OCI-LY3 (cell line): ENCODE results near the gene NNMT.

Experiments used
- EZH2phosphoT487 ChIP-seq: fragments of 200-600 bp; shearing (Covaris generic); IDR thresholded peaks from 2 replicates; pipeline ENCODE4 v1.6.1; 2018; ENCODE audit warnings: antibody characterized with exemption, mixed run types, low read depth
- TF ChIP-seq, protein P1 (sequence below): fragments of 200-600, 300-600 bp; sonication (generic); IDR thresholded peaks from 2 replicates; pipeline ENCODE4 v1.5.1; 2014; ENCODE audit warnings: antibody characterized with exemption, low read length, low read depth

DNA sequence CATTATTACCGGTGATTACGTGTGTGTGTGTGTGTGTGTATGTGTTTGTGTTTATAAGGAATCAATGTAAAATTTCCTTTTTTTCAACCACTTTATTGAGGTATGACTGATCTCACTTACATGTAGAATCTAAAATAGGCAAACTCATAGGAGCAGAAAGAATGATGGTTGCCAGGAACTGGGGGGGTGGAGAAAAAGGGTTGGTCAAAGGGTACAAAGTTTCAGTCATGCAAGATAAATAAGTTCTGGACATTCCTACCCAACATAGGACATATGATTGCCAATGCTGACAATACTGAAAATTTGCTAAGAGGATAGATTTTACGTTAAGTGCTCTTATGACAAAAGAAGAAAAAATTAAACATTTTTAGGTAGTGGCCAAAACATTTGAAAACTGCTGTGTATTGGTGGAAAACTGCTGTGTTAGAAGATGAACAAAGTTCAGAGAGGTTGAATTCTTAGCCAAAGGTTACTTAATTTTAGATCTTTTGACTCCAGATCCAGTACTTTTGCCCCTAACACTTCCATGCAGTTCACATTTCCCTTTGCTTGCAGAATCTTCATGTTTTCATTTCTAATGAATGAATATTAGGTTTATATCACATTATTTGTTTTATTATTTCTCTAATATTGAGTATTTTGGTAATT is 49.5 kb downstream of the NNMT start:
- TF ChIP-seq, protein P1, sequence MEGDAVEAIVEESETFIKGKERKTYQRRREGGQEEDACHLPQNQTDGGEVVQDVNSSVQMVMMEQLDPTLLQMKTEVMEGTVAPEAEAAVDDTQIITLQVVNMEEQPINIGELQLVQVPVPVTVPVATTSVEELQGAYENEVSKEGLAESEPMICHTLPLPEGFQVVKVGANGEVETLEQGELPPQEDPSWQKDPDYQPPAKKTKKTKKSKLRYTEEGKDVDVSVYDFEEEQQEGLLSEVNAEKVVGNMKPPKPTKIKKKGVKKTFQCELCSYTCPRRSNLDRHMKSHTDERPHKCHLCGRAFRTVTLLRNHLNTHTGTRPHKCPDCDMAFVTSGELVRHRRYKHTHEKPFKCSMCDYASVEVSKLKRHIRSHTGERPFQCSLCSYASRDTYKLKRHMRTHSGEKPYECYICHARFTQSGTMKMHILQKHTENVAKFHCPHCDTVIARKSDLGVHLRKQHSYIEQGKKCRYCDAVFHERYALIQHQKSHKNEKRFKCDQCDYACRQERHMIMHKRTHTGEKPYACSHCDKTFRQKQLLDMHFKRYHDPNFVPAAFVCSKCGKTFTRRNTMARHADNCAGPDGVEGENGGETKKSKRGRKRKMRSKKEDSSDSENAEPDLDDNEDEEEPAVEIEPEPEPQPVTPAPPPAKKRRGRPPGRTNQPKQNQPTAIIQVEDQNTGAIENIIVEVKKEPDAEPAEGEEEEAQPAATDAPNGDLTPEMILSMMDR: no peak
- no peak for TF ChIP-seq EZH2phosphoT487
